Neutrophil (primary cell): ENCODE measurements around the gene GRIK3.

ENCODE experiments used
- H3K27ac ChIP-seq: fragments of 200-600 bp; sonication (generic); 2 replicates; pipeline ENCODE4 v1.5.1; 2016; ENCODE audit warnings: mild to moderate bottlenecking, moderate library complexity
- H3K27me3 ChIP-seq: fragments of 200-600 bp; sonication (generic); 2 replicates; pipeline ENCODE4 v1.6.0; 2016; ENCODE audit warnings: mild to moderate bottlenecking
- H3K36me3 ChIP-seq: fragments of 200-600 bp; sonication (generic); 2 replicates; pipeline ENCODE4 v1.5.1; 2017
- H3K4me1 ChIP-seq, 2 experiments: fragments of 200-600 bp in 1 of 2; sonication (generic) in 1 of 2; 1 replicate in 1 of 2; 2 replicates in 1 of 2; pipeline versions ENCODE4 v1.5.1 to v1.6.1; 2013 to 2016; ENCODE audit warnings: low read depth in 1 of 2, low read length in 1 of 2, mild to moderate bottlenecking in 1 of 2, moderate library complexity in 1 of 2; ENCODE audit not compliant: control insufficient read depth in 1 of 2, insufficient read depth in 1 of 2
- H3K4me3 ChIP-seq, 2 experiments: fragments of 200-600 bp in 1 of 2; sonication (generic) in 1 of 2; 1 replicate in 1 of 2; 2 replicates in 1 of 2; pipeline ENCODE4 v1.5.1; 2013 to 2016; ENCODE audit warnings: low read depth in 1 of 2, low read length in 1 of 2, mild to moderate bottlenecking in 1 of 2, moderate library complexity in 1 of 2
- H3K9me3 ChIP-seq: fragments of 200-600 bp; sonication (generic); 2 replicates; pipeline ENCODE4 v1.5.1; 2016
- TF ChIP-seq, protein P1 (sequence below): fragments of 200-600 bp; sonication (generic); IDR thresholded peaks from 2 replicates; pipeline ENCODE4 v1.5.1; 2016; ENCODE audit warnings: antibody characterized with exemption

Gene GRIK3

DNA sequence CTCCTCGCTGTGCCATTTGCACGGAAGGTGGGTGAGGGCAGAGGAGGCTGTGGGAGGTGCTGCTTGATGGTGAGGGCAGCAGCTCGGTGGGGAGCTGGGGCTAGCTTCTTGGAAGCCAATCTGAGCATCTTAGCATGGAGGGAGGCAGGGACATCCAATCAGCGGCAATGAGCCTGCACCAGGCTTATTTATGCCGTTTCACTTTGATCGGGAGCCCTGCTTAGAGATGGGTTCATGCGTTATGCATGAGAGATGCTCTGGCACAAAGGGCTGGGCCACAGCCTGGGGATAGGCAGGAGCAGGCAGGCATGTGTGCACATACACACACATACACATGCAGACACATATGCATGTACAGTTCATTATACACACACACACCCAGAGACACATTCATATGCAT lies 220.2 kb downstream of the GRIK3 start:
- Histone ChIP-seq H3K4me3 (no peak overlapping the region), H3K9me3 (no peaks in the 10 kb centered on the region)
- TF ChIP-seq, protein P1, sequence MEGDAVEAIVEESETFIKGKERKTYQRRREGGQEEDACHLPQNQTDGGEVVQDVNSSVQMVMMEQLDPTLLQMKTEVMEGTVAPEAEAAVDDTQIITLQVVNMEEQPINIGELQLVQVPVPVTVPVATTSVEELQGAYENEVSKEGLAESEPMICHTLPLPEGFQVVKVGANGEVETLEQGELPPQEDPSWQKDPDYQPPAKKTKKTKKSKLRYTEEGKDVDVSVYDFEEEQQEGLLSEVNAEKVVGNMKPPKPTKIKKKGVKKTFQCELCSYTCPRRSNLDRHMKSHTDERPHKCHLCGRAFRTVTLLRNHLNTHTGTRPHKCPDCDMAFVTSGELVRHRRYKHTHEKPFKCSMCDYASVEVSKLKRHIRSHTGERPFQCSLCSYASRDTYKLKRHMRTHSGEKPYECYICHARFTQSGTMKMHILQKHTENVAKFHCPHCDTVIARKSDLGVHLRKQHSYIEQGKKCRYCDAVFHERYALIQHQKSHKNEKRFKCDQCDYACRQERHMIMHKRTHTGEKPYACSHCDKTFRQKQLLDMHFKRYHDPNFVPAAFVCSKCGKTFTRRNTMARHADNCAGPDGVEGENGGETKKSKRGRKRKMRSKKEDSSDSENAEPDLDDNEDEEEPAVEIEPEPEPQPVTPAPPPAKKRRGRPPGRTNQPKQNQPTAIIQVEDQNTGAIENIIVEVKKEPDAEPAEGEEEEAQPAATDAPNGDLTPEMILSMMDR: no peak

DNA sequence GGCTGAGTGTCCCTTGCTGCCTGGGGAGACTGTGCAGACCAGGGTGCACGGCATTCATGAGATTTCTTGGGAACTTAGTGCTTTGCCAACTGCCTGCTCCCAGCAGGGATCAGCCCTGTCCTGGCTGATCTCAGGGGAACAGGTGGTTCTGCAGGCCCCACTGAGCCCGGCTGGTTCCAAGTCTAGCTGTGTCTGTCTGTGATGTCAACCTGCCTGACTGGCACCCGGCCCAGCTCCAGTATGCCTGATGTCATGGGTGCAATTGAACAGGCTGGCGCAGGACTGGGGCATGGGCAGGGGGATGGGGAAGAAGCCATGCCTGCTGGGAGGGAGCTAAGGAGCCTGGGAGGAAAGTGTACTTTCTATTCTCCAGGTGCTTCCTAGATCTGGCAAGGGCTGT lies 227.1 kb downstream of the GRIK3 start:
- Histone ChIP-seq H3K4me3 (no peak overlapping the region), H3K4me1 (no peaks in the 10 kb centered on the region), H3K36me3 (no peaks in the 10 kb centered on the region), H3K9me3 (no peaks in the 10 kb centered on the region), H3K27me3 (peaks cover 19% of the 10 kb centered on the region), H3K27ac (no peak overlapping the region)
- TF ChIP-seq, protein P1: no peak

More for the DNA sequence above, 220.2 kb downstream of the GRIK3 start:
- no peaks in the 10 kb centered on the region for H3K36me3 ChIP-seq
- H3K27me3 ChIP-seq: peaks cover 13% of the 10 kb centered on the region
- no peaks in the 10 kb centered on the region for H3K4me1 ChIP-seq
- H3K27ac ChIP-seq: no peak overlapping the region

DNA sequence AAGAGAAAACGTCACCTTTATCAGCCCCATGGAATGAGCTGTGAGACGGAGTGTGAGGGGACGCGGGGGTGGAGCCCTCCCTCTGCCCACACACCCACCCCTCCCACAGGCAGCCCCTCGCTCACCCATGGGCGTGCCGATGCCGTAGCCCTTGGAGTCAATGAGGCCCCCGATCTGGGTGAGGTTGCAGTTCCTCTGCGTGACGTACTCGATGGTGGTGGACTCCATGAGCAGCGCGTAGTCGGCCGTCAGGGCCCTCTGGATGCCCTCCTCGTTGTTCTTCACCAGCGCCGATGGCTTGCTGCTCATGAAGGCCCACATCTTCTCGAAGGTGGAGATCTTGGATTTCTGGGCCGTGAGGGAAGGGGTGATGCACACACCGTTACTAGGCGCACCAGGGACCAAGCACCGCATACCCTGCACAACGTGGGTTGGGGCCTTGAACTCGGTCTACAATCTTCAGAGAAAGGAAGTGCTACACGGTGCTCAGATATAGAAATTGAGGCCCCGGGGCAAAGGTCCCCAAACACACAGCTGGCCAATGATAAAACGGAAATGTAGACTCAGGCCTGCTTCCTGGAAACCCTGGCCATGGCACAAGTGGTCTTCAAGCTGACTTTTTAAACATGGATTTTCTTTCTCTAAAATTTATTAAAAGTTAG lies 228.2 kb downstream of the GRIK3 start:
- no peaks in the 10 kb centered on the region for H3K9me3 ChIP-seq
- TF ChIP-seq, protein P1: no peak
- no peak overlapping the region for H3K27ac ChIP-seq
- H3K36me3 ChIP-seq: no peaks in the 10 kb centered on the region
- no peaks in the 10 kb centered on the region for H3K4me1 ChIP-seq
- H3K4me3 ChIP-seq: no peak overlapping the region
- H3K27me3 ChIP-seq: peaks cover 19% of the 10 kb centered on the region

DNA sequence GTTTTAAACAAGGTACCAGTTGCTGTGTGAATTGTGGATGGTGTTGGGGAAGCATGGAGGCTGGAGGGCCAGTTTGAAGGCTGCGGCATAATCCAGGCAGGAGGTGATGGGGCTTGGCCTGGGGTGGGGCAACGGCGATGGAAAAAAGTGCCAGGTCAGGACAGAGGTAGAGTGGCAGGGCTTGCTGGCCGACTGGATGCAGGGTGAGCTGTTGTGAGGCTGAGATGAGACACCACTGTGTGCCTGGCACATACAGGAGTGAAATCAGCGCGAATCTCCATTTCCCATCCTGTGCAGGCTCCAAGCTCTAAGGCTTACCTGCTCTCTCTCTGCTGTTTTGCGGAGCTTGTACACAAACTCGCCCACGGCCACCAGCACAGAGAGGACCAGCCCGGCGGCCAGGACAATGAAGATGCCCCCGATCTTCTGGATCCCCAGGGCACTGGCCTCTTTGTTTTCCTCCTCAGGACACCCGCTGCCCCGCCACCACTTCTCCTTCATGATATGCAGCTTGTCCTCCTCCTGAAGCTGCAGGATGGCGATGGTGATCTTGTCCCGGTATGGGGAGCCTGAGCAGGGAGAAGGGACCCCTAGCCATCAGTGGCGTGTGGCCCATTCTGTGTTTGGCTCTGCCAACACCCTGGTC lies 229.5 kb downstream of the GRIK3 start:
- Histone ChIP-seq H3K27me3 (peaks cover 25% of the 10 kb centered on the region), H3K4me3 (no peak overlapping the region), H3K27ac (no peak overlapping the region), H3K4me1 (no peaks in the 10 kb centered on the region), H3K9me3 (no peaks in the 10 kb centered on the region), H3K36me3 (no peaks in the 10 kb centered on the region)
- TF ChIP-seq, protein P1: no peak

DNA sequence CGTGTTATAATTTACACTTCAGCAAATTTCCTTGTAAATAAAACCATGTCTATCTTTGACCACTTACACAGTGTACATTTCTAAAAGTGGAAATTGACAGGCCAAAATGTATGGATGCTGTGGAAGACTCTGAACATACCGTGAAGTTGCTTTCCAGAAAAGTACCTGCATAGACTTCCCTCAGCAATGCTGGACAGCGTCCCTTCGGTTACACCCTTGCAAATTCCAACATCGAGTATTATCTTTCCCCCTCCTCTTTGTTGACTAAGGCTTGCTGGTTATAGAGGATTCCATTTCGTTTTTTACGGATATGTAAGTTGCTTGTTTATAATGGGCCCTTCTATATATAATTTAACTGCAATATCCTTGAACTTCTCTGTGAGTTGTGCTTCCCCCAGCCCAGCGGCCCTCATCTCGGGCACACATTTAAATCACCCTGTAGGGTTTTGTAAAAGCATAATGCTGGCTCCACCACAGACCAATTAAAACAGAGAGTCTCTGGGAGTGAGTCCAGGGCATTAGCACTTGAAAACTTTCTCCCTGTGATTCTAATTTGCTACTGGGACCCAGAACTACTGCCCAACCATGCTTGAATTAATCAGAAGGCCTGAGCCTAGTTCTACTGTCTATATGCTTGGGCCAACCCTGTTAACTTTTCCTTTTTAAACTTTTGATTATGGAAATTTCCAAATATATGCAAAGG lies 230.3 kb downstream of the GRIK3 start:
- no peaks in the 10 kb centered on the region for H3K9me3 ChIP-seq
- peaks cover 25% of the 10 kb centered on the region for H3K27me3 ChIP-seq
- H3K27ac ChIP-seq: no peak overlapping the region
- H3K36me3 ChIP-seq: no peaks in the 10 kb centered on the region
- no peak overlapping the region for H3K4me3 ChIP-seq
- TF ChIP-seq, protein P1: no peak
- no peaks in the 10 kb centered on the region for H3K4me1 ChIP-seq
